Parathyroid adenoma (tissue), 2 donors: ENCODE results near the gene PI4KA.

ENCODE experiments used
- H2AFZ ChIP-seq: fragments of 300-600 bp; sonication (generic); one replicate; pipeline ENCODE4 v1.7.0; 2017; ENCODE audit warnings: antibody characterized with exemption, mild to moderate bottlenecking
- H3K27ac ChIP-seq: fragments of 300-600 bp; sonication (generic); one replicate; pipeline ENCODE4 v1.7.0; 2017
- H3K27me3 ChIP-seq: fragments of 300-600 bp; sonication (generic); one replicate; pipeline ENCODE4 v1.7.0; 2017; ENCODE audit warnings: low read length; ENCODE audit not compliant: control insufficient read depth, insufficient read depth
- H3K36me3 ChIP-seq: fragments of 300-600 bp; sonication (generic); one replicate; pipeline ENCODE4 v1.7.0; 2017; ENCODE audit warnings: low read length; ENCODE audit not compliant: control insufficient read depth, insufficient read depth
- H3K4me1 ChIP-seq: fragments of 300-600 bp; sonication (generic); one replicate; pipeline ENCODE4 v1.7.0; 2017; ENCODE audit warnings: control low read depth
- H3K4me2 ChIP-seq: fragments of 300-600 bp; sonication (generic); one replicate; pipeline ENCODE4 v1.7.0; 2017; ENCODE audit warnings: low read length
- H3K4me3 ChIP-seq: fragments of 300-600 bp; sonication (generic); one replicate; pipeline ENCODE4 v1.7.0; 2017; ENCODE audit warnings: low read depth, low read length
- H3K79me2 ChIP-seq: fragments of 300-600 bp; sonication (generic); one replicate; pipeline ENCODE4 v1.7.0; 2017; ENCODE audit warnings: control low read depth
- H3K9ac ChIP-seq: fragments of 300-600 bp; sonication (generic); one replicate; pipeline ENCODE4 v1.7.0; 2017; ENCODE audit warnings: mild to moderate bottlenecking
- H3K9me3 ChIP-seq: fragments of 300-600 bp; sonication (generic); one replicate; pipeline ENCODE4 v1.7.0; 2017; ENCODE audit warnings: low read length; ENCODE audit not compliant: control insufficient read depth
- TF ChIP-seq, protein P1 (sequence below): fragments of 300-600 bp; sonication (generic); IDR thresholded peaks from one replicate; pipeline ENCODE4 v1.7.0; 2017; ENCODE audit warnings: antibody characterized with exemption, mild to moderate bottlenecking
- donor health status: primary hyperparathyroidism.

The PI4KA gene

DNA sequence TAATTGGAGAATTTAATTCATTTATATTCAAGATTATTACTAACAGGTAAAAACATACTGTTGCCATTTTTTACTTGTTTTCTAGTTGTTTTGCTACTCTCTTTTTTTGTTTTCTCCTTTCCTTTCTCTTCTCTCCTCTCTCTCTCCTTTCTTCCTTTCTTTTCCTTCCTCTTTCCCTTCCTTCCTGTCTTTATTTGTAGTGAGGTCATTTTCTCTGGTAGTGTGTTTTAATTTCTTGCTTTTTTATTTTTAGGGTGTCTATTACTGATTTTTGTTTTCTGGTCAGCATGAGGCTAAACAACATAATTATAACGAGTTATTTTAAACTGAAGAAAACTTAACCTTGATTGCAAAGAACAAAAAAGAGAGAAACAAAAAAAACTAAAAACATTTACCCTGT lies 197.1 kb downstream of the PI4KA start:
- TF ChIP-seq, protein P1, sequence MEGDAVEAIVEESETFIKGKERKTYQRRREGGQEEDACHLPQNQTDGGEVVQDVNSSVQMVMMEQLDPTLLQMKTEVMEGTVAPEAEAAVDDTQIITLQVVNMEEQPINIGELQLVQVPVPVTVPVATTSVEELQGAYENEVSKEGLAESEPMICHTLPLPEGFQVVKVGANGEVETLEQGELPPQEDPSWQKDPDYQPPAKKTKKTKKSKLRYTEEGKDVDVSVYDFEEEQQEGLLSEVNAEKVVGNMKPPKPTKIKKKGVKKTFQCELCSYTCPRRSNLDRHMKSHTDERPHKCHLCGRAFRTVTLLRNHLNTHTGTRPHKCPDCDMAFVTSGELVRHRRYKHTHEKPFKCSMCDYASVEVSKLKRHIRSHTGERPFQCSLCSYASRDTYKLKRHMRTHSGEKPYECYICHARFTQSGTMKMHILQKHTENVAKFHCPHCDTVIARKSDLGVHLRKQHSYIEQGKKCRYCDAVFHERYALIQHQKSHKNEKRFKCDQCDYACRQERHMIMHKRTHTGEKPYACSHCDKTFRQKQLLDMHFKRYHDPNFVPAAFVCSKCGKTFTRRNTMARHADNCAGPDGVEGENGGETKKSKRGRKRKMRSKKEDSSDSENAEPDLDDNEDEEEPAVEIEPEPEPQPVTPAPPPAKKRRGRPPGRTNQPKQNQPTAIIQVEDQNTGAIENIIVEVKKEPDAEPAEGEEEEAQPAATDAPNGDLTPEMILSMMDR, result no peak
- no peak overlapping the region for H2AFZ ChIP-seq
- H3K9ac ChIP-seq, result no peak overlapping the region
- H3K79me2 ChIP-seq, result no peaks in the 10 kb centered on the region
- H3K4me3 ChIP-seq, result no peak overlapping the region
- H3K9me3 ChIP-seq, result no peaks in the 10 kb centered on the region
- H3K4me1 ChIP-seq, result no peaks in the 10 kb centered on the region
- H3K36me3 ChIP-seq, result no peaks in the 10 kb centered on the region
- H3K27ac ChIP-seq, result no peak overlapping the region
- no peak overlapping the region for H3K4me2 ChIP-seq
- H3K27me3 ChIP-seq, result no peaks in the 10 kb centered on the region

DNA sequence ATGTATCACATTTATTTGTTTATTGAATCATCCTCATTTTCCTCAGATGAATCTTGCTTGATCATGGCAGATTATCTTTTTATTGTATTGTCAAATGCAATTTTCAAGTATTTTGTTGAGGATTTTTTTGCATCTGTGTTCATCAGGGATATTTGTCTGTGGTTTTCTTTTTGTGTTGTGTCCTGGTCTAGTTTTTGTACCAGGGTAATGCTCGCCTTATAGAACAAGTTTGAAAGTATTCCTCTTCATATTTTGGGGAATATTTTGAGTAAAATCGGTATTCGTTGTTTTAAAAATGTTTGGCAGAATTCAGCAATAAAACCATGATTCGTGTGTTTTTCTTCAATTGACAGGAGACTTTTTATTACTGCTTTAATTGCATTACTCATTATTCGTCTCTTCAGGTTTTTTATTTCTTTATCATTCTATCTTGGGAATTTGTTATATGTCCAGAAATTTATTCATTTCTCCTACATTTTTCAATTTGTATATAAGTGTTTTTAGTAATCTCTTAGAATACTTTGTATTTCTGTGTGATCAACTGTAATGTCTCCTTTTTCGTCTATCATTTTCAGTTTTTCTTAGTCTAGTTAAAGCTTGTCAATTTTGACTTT lies 198.1 kb downstream of the PI4KA start:
- H3K4me1 ChIP-seq, result no peaks in the 10 kb centered on the region
- no peaks in the 10 kb centered on the region for H3K27me3 ChIP-seq
- H3K9me3 ChIP-seq, result no peaks in the 10 kb centered on the region
- no peak overlapping the region for H3K9ac ChIP-seq
- no peaks in the 10 kb centered on the region for H3K36me3 ChIP-seq
- no peaks in the 10 kb centered on the region for H3K79me2 ChIP-seq
- TF ChIP-seq, protein P1, result no peak
- no peak overlapping the region for H2AFZ ChIP-seq
- H3K27ac ChIP-seq, result no peak overlapping the region
- no peak overlapping the region for H3K4me3 ChIP-seq
- H3K4me2 ChIP-seq, result no peak overlapping the region

DNA sequence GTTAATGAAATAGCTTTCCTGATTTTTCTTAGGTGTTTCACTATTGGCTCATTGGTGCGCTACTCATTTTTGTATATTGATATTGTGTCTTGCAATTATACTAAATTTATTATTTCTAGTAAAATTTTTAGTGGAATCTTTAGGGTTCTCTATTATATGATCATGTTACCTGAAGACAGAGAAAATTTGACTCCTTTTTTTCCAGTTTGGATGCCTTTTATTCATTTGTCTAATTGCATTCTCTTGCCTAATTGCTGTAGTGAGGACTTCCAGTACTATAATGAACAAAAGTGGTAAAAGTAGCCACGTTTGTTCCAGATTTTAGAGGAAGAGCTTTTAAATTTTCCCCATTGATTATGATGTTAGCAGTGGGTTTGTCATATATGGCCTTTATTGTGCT lies 198.7 kb downstream of the PI4KA start:
- no peak overlapping the region for H2AFZ ChIP-seq
- H3K27ac ChIP-seq, result no peak overlapping the region
- H3K27me3 ChIP-seq, result no peaks in the 10 kb centered on the region
- no peaks in the 10 kb centered on the region for H3K36me3 ChIP-seq
- H3K4me1 ChIP-seq, result no peaks in the 10 kb centered on the region
- H3K79me2 ChIP-seq, result no peaks in the 10 kb centered on the region
- TF ChIP-seq, protein P1, result no peak
- no peak overlapping the region for H3K4me3 ChIP-seq
- H3K9me3 ChIP-seq, result no peaks in the 10 kb centered on the region
- H3K9ac ChIP-seq, result no peak overlapping the region
- no peak overlapping the region for H3K4me2 ChIP-seq

DNA sequence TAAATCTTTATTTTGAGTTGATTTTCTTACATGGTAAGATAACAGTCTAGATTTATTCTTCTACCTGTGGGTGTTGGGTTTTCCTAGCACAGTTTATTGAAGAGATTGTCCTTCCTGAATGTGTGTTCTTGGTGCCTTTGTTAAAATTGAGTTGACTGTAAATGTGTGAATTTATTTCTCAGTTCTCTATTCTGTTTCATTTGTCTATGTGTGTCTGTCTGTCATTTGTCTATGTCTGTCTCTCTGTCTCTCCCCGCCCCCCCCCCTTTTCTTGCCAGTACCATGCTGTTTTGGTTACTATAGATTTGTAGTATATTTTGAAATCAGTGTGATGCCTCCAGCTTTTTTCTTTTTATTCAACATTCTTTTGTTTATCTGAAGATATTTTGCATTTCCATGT lies 199.4 kb downstream of the PI4KA start:
- Histone ChIP-seq H3K4me2 (no peak overlapping the region), H3K79me2 (no peaks in the 10 kb centered on the region), H3K4me1 (no peaks in the 10 kb centered on the region), H3K27me3 (no peaks in the 10 kb centered on the region), H3K27ac (no peak overlapping the region), H3K4me3 (no peak overlapping the region), H2AFZ (no peak overlapping the region), H3K9ac (no peak overlapping the region), H3K36me3 (no peaks in the 10 kb centered on the region), H3K9me3 (no peaks in the 10 kb centered on the region)
- TF ChIP-seq, protein P1, result no peak

DNA sequence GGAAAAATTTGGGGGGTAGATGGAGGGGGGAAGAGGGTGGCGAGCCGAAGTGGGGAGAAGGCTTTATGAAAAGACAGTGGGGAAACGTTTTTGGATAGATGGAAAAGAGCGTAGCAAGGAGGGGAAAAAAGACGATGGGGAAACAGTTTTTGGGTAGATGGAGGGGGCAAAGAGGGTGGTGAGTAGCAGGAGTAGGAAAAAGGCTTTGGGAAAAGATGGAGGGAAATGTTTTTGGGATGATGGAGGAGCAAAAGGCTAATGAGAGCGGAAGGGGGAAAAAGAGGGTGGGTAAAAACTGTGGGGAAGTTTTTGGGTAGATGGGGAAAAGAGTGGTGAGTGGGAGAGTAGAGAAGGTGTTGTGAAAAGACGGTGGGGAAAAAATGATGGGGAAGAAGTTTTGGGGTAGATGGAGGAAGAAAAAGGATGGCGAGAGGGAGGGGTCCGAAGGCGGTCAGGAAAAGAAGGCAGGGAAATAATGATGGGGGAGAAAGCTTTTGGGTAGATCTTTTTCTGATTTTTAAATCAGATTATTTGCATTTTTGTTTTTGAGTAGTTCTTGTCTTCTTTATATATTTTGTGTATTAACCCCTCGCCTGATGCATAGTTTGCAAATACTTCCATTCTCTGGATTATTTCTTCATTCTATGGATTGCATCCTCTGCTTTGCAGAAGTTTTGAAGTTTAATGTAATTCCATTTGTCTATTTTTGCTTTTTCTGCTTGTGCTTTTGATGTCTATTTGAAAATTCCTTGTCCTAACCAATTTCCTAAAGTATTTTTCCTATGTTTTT lies 200.0 kb downstream of the PI4KA start:
- H3K79me2 ChIP-seq, result no peaks in the 10 kb centered on the region
- H3K4me1 ChIP-seq, result no peaks in the 10 kb centered on the region
- no peaks in the 10 kb centered on the region for H3K9me3 ChIP-seq
- TF ChIP-seq, protein P1, result no peak
- no peak overlapping the region for H3K4me2 ChIP-seq
- no peak overlapping the region for H3K27ac ChIP-seq
- H3K9ac ChIP-seq, result no peak overlapping the region
- H3K27me3 ChIP-seq, result no peaks in the 10 kb centered on the region
- no peak overlapping the region for H2AFZ ChIP-seq
- no peaks in the 10 kb centered on the region for H3K36me3 ChIP-seq
- H3K4me3 ChIP-seq, result no peak overlapping the region
